ENCODE data around the gene NECAB3. TPM values are rescaled to one million over a fixed set of nuclear protein-coding genes. Genes with fewer than 3 reads are reported as not detected.

The NECAB3 gene
- 10 to 100 TPM; 21.0 to 22.7 TPM for total RNA-seq

GRCh38 chr20:33674294-33675135, at the start of gene NECAB3:
Gene NECAB3, minus strand, starts transcription at chr20:33674428. Its CDS starts 76 bp downstream, at chr20:33674352.
- Mint-ChIP-seq H3K4me1 (ENCODE audit: low read depth) (peaks cover 39% of the 10 kb centered on the region), H3K27me3 (no peaks in the 10 kb centered on the region), H3K36me3 (peaks cover 31% of the 10 kb centered on the region), H3K9me3 (no peaks in the 10 kb centered on the region), H3K27ac (peak within 1 kb of the TSS; percentile 49), H3K4me3 (peak within 1 kb of the TSS; percentile 76)
- ChIA-PET CTCF (interaction anchor here (2.4 kb wide), 1 partner anchor 8 kb away, joined by 9 read pairs; the partner anchor contains the start of gene ACTL10), POLR2A (interaction anchor here (1.7 kb wide), 1 partner anchor 11 kb away, joined by 5 read pairs; no protein-coding TSS in a partner anchor)
- intact Hi-C loops (cut with micrococcal nuclease) = no loop called here
- peak; percentile 73 for DNase-seq

- CTCF ChIA-PET = interaction anchor here (2.9 kb wide), 1 partner anchor 11 kb away, joined by 16 read pairs; the partner anchor contains the start of gene ZNF341
These were observed 47.3 kb upstream of the NECAB3 start for GRCh38 chr20:33721391-33722140.

GRCh38 chr20:33719989-33720709, 45.9 kb upstream of the NECAB3 start, which contains the start of gene PXMP4:
Gene PXMP4, minus strand, starts transcription at chr20:33720310. Its CDS starts 103 bp downstream, at chr20:33720207.
- Mint-ChIP-seq H3K4me1 (ENCODE audit: low read depth) (peaks cover 23% of the 10 kb centered on the region), H3K4me3 (peak within 1 kb of the TSS; percentile 95), H3K9me3 (no peaks in the 10 kb centered on the region), H3K27ac (peak within 1 kb of the TSS; percentile 75), H3K27me3 (no peaks in the 10 kb centered on the region), H3K36me3 (no peaks in the 10 kb centered on the region)
- ChIA-PET POLR2A (interaction anchor here (0.5 to 2.7 kb wide), 12 partner anchors 11 to 900 kb away, joined by 3 to 24 read pairs (median 4); partner anchors contain the start of genes CBFA2T2, MAPRE1, RALY and ZNF341), CTCF (interaction anchor here (0.8 to 2.9 kb wide), 5 partner anchors 12 to 263 kb away, joined by 3 to 16 read pairs (median 6); partner anchors contain the start of genes ACTL10 and ZNF341)
- peak; percentile 95 for DNase-seq
- intact Hi-C loops (cut with micrococcal nuclease) = loop anchor here (1.0 to 2.0 kb wide), 6 partner anchors 12 to 273 kb away; partner anchors contain the start of genes CHMP4B, E2F1 and RALY

More at GRCh38 chr20:33721391-33722140, 47.3 kb upstream of the NECAB3 start:
- Mint-ChIP-seq H3K27me3 (no peaks in the 10 kb centered on the region), H3K4me3 (no peak overlapping the region), H3K9me3 (no peaks in the 10 kb centered on the region), H3K36me3 (no peaks in the 10 kb centered on the region), H3K27ac (no peak overlapping the region), H3K4me1 (ENCODE audit: low read depth) (peaks cover 23% of the 10 kb centered on the region)
- DNase-seq = no peak
- intact Hi-C loops (cut with micrococcal nuclease) = loop anchor here (2.0 kb wide), 1 partner anchor 89 kb away; the partner anchor contains the start of gene CHMP4B
- POLR2A ChIA-PET = no interaction called here

GRCh38 chr20:33719277-33719988, 45.2 kb upstream of the NECAB3 start:
- ChIA-PET CTCF (interaction anchor here (0.8 to 2.9 kb wide), 5 partner anchors 13 to 262 kb away, joined by 3 to 16 read pairs (median 6); partner anchors contain the start of genes ACTL10 and ZNF341), POLR2A (interaction anchor here (0.5 to 2.7 kb wide), 11 partner anchors 10 to 900 kb away, joined by 3 to 24 read pairs (median 4); partner anchors contain the start of genes CBFA2T2, MAPRE1, RALY and ZNF341)
- Mint-ChIP-seq H3K27ac (peak overlapping the region; percentile 75), H3K36me3 (no peaks in the 10 kb centered on the region), H3K4me1 (ENCODE audit: low read depth) (peaks cover 23% of the 10 kb centered on the region), H3K27me3 (no peaks in the 10 kb centered on the region), H3K4me3 (peak overlapping the region; percentile 95), H3K9me3 (no peaks in the 10 kb centered on the region)
- DNase-seq = no peak
- intact Hi-C loops (cut with micrococcal nuclease) = no loop called here

GRCh38 chr20:33716498-33716897, 42.3 kb upstream of the NECAB3 start:
- Mint-ChIP-seq H3K4me1 (ENCODE audit: low read depth) (peaks cover 23% of the 10 kb centered on the region), H3K36me3 (peaks cover 11% of the 10 kb centered on the region), H3K27me3 (no peaks in the 10 kb centered on the region), H3K9me3 (no peaks in the 10 kb centered on the region), H3K4me3 (no peak overlapping the region), H3K27ac (no peak overlapping the region)
- DNase-seq = no peak
- POLR2A ChIA-PET = no interaction called here
- CTCF ChIA-PET = no interaction called here
- intact Hi-C loops (cut with micrococcal nuclease) = no loop called here

GRCh38 chr20:33713865-33714367, 39.7 kb upstream of the NECAB3 start:
- POLR2A ChIA-PET = no interaction called here
- intact Hi-C loops (cut with micrococcal nuclease) = no loop called here
- Mint-ChIP-seq H3K4me1 (ENCODE audit: low read depth) (peaks cover 19% of the 10 kb centered on the region), H3K9me3 (no peaks in the 10 kb centered on the region), H3K4me3 (no peak overlapping the region), H3K27me3 (no peaks in the 10 kb centered on the region), H3K36me3 (peaks cover 17% of the 10 kb centered on the region), H3K27ac (no peak overlapping the region)
- CTCF ChIA-PET = interaction anchor here (0.6 kb wide), 1 partner anchor 373 kb away, joined by 3 read pairs; no protein-coding TSS in a partner anchor
- DNase-seq = no peak

GRCh38 chr20:33711446-33711738, 37.2 kb upstream of the NECAB3 start:
- H3K9me3 Mint-ChIP-seq = no peaks in the 10 kb centered on the region
- H3K27ac Mint-ChIP-seq = no peak overlapping the region
- peaks cover 17% of the 10 kb centered on the region for H3K36me3 Mint-ChIP-seq
- intact Hi-C loops (cut with micrococcal nuclease) = no loop called here
- H3K4me1 Mint-ChIP-seq (ENCODE audit: low read depth) = peaks cover 11% of the 10 kb centered on the region
- POLR2A ChIA-PET = interaction anchor here (0.6 kb wide), 1 partner anchor 31 kb away, joined by 3 read pairs; no protein-coding TSS in a partner anchor
- DNase-seq = no peak
- H3K27me3 Mint-ChIP-seq = no peaks in the 10 kb centered on the region
- CTCF ChIA-PET = no interaction called here
- no peak overlapping the region for H3K4me3 Mint-ChIP-seq

GRCh38 chr20:33710681-33711445, 36.6 kb upstream of the NECAB3 start:
- peaks cover 17% of the 10 kb centered on the region for H3K36me3 Mint-ChIP-seq
- H3K9me3 Mint-ChIP-seq = no peaks in the 10 kb centered on the region
- POLR2A ChIA-PET = no interaction called here
- intact Hi-C loops (cut with micrococcal nuclease) = no loop called here
- CTCF ChIA-PET = interaction anchor here (0.6 kb wide), 1 partner anchor 19 kb away, joined by 4 read pairs; no protein-coding TSS in a partner anchor
- no peaks in the 10 kb centered on the region for H3K27me3 Mint-ChIP-seq
- no peak overlapping the region for H3K27ac Mint-ChIP-seq
- H3K4me1 Mint-ChIP-seq (ENCODE audit: low read depth) = peaks cover 11% of the 10 kb centered on the region
- DNase-seq = no peak
- no peak overlapping the region for H3K4me3 Mint-ChIP-seq

- intact Hi-C loops (cut with micrococcal nuclease) = no loop called here
- no peak for DNase-seq
- Mint-ChIP-seq H3K4me1 (ENCODE audit: low read depth) (peaks cover 11% of the 10 kb centered on the region), H3K36me3 (peaks cover 17% of the 10 kb centered on the region), H3K27ac (no peak overlapping the region), H3K4me3 (no peak overlapping the region), H3K9me3 (no peaks in the 10 kb centered on the region), H3K27me3 (no peaks in the 10 kb centered on the region)
- ChIA-PET CTCF (interaction anchor here (0.6 kb wide), 1 partner anchor 20 kb away, joined by 4 read pairs; no protein-coding TSS in a partner anchor), POLR2A (interaction anchor here (1.4 kb wide), 1 partner anchor 10 kb away, joined by 4 read pairs; the partner anchor contains the start of gene PXMP4)
These were observed 35.8 kb upstream of the NECAB3 start for GRCh38 chr20:33709905-33710541.

GRCh38 chr20:33709398-33709797, 35.2 kb upstream of the NECAB3 start:
- intact Hi-C loops (cut with micrococcal nuclease) = no loop called here
- POLR2A ChIA-PET = interaction anchor here (1.4 kb wide), 1 partner anchor 10 kb away, joined by 4 read pairs; the partner anchor contains the start of gene PXMP4
- CTCF ChIA-PET = no interaction called here
- Mint-ChIP-seq H3K27ac (peak overlapping the region; percentile 75), H3K4me1 (ENCODE audit: low read depth) (peaks cover 11% of the 10 kb centered on the region), H3K4me3 (no peak overlapping the region), H3K36me3 (peaks cover 17% of the 10 kb centered on the region), H3K9me3 (no peaks in the 10 kb centered on the region), H3K27me3 (no peaks in the 10 kb centered on the region)
- no peak for DNase-seq
